NCI-H2081 (cell line): ENCODE measurements around the gene ITPR1.
"Not testable (repeated sequence)": the region's sequence is repeated elsewhere in the genome, so short reads cannot be mapped to it uniquely, and the experiment has no call there.

Experiments used
- DNase-seq, 2 experiments: peaks; one replicate each; lab custom pipeline; 2025; lab: John Stamatoyannopoulos, UW

Gene ITPR1

DNA sequence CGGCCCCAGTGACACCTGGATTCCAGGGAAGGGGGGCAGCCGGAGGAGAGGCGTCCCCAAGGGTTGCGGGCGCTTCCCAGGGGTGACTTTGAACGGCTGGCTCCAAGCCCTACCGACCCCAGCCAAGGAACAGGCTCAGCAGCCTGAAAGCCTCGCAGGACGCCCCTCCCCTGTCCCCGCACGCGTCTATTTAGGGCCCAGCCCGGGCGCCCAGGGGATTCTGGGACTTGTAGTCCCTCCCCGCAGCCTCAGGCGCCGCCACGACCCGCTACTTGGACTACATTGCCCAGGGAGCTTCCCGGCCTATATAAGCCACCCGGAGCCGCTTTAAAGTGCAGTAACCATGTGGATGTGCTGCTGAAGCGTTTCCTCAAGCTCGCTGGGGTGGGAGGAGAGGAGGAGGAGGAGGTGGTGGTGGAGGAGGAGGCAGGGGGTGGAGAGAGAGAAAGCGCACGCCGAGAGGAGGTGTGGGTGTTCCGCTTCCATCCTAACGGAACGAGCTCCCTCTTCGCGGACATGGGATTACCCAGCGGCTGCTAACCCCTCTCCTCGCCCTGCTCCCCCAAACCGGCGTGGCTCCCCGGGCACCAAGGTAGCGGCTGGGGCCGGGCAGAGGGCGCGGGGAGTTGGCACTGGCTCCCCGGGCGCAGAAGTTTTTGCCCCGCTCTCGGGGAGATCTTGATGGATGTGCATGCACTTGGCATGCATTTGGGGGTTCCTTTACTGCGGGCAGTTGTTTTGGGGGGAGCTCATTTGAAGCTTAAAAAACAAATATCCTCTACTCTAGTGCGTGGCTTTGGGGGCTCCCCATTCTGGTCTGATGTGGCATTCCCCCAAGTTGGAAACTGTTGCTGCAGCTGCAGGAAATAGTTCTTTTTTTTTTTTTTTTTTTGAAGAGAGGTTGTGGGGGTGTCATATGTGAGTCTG is at the start of gene ITPR1:
Gene ITPR1, plus strand, starts transcription at position 335 of the 927 bp plus-strand sequence. CDS start 23,144 bp downstream, outside the sequence.
- DNase-seq: peak; percentile 91 to 92

DNA sequence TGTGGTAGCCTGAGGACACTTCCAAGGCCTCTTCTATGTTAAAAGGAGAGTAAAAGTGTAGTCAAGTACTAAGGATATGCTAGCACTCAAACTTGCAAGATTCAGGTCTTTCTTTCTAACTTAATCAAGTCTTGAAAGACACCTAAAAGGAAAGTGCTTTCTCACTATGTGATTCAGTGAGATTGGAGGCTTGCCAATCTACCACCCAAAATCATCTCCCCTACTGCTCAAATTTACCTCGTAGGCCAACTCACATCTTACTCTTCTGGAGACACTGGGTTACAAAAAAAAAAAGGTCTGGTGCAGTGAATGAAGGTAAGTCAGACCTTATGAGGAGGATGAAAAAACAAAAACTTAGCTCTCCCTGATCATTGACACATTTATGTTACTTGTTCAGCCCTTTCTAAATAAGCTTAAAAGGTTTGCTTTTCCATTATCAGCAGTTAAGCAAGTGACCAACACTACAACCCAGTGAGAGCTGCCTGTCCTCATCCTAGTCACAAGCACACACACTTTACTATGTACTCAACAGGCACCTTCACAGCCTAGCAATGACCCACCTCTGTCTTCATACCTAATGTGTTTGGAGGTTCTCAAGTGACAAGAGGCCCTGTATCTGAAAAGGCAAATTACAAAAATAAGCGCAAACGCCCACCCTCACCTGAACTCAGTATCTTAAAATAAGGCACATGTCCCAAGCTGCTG is 45.7 kb upstream of the ITPR1 start:
- no peak for DNase-seq

DNA sequence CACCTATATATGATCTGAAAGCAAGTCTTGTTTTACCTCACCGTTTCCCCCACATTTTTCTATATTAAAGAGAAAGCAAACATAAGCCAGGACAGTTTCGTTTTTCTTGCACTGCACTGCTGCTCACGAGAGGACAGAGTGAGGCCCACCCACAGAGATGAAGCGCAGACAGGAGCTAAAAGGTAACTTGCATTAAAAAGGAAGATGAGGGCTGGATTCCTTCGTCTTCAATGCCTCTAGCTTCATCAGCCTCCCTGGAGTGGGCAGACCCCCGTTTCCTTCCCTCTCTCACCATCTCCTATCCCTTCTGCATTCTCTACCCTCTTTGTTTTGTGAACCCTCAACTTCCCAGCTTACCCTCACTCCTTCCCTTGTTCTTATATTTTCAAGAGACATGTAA is 45.0 kb upstream of the ITPR1 start:
- no peak for DNase-seq

- no peak for DNase-seq
Measured at GRCh38 chr3:4449043-4449805, 43.9 kb upstream of the ITPR1 start.

GRCh38 chr3:4454142-4454541 is 39.0 kb upstream of the ITPR1 start:
- no peak for DNase-seq

GRCh38 chr3:4456780-4457179 is 36.4 kb upstream of the ITPR1 start:
- DNase-seq: not testable (repeated sequence)

- DNase-seq: no peak
Measured at GRCh38 chr3:4458961-4459360, 34.2 kb upstream of the ITPR1 start.

GRCh38 chr3:4460334-4460733 is 32.8 kb upstream of the ITPR1 start:
- DNase-seq: no peak

- DNase-seq: no peak
Measured at GRCh38 chr3:4461468-4462090, 31.6 kb upstream of the ITPR1 start.

GRCh38 chr3:4462369-4463040 is 30.6 kb upstream of the ITPR1 start:
- DNase-seq: no peak

GRCh38 chr3:4464576-4464975 is 28.6 kb upstream of the ITPR1 start:
- no peak for DNase-seq

DNA sequence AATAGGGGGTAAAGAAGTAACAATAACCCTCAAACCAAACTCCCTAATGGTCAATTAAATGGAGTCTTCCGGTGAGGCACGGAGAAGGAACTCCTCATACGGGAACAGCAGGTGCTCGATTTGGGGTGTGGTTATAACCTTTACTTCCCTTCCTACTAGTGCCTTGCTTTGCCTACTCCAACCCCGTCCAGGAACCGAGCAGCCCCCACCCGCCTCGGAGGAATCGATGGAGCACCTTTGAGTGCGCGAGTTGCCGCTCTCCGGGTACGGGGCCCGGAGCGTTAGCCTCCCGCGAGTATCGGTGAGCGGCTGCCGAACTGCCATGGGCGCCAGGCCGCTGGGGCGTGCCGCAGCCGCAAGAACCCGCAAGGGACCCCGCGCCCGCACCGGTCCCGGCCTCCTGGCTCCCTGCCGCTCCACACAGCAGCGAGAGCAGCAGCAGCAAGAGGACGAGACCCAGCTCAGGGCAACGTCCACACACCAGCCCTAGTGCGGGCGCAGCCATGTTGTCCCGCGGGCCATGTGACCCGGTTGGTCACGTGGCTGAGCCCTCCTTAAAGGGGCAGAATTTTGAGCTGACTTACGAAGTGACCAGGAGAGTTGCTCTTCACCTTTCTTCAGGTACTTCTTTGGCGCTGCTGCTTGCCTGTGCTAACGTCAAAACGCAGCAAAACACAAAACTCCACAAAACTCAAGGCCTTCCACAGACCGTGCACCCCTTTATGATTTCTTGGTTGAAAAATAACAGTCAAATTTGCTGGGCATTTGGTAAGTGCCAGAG is 26.2 kb upstream of the ITPR1 start, which contains the start of gene SUMF1:
Gene SUMF1, minus strand, starts transcription at position 529 of the 781 bp plus-strand sequence. Its CDS starts 24 bp downstream, at position 505.
- DNase-seq: peak; percentile 43 to 72

DNA sequence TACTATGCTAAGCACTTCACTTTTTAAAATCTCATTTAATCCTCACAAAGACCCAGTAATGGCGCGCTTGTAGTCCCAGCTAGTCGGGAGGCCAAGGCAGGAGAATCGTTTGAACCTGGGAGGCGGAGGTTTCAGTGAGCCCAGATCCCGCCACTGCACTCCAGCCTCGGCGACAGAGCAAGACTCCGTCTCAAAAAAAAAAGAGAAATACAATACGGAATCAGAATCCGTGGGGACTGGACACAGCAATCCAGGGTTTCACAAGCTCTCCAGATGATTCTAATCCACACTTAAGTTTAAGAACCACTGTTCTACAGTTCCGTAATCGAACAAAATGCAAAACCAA is 25.7 kb upstream of the ITPR1 start:
- no peak for DNase-seq

GRCh38 chr3:4471907-4472306 is 21.2 kb upstream of the ITPR1 start:
- DNase-seq: no peak

DNA sequence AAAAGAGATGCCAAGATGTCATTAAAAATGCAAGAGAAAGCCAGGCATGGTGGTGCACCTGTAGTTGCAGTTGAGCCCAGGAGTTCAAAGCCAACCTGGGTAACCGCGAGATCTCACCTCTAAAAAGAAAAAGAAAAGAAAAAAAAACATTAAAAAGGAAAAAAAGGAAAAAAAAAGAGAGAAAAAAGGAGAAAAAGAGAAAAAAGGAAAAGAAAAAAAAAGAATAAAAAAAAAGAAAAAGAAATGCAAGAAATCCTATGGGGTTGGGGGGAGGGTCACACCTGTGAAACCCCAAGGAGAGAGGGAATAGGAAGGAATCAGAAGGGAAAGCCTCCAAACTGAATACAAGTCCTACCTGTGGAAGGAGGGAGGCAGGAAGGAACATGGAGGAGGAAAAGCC is 20.8 kb upstream of the ITPR1 start:
- no peak for DNase-seq

GRCh38 chr3:4472766-4473165 is 20.4 kb upstream of the ITPR1 start:
- DNase-seq: no peak

- DNase-seq: no peak
Measured at GRCh38 chr3:4474683-4475490, 18.3 kb upstream of the ITPR1 start.

- DNase-seq: no peak
Measured at GRCh38 chr3:4475804-4476203, 17.3 kb upstream of the ITPR1 start.

DNA sequence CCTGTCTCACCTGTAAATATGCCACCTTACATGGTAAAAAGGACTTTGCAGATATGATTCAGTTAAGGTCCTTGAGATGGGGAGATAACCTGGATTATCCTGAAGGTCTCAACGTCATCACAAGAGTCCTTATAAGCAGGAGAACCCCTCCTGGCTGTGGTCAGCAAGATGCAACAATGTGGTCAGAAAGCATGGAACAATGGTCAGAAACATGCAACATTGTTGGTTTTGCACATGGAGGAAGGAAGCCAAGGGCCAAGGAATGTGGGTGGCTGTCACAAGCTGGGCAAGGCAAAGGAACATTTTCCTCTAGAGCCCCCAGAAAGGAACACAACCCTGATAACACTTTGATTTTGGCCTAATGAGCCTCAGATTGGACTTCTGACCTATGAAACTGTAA is 16.7 kb upstream of the ITPR1 start:
- DNase-seq: no peak

GRCh38 chr3:4478261-4478660 is 14.9 kb upstream of the ITPR1 start:
- no peak for DNase-seq
